LNCaP clone FGC (cell line): Measurements from ENCODE around the gene CYP27A1.

Source experiments
- DNase-seq: peaks from one replicate; pipeline ENCODE4 v3.0.0-alpha.2; 2011; ENCODE audit warnings: low read depth
- H3K4me3 ChIP-seq: 2 replicates; pipeline ENCODE4 v1.5.1; 2011; ENCODE audit warnings: mild to moderate bottlenecking, low read depth, low read length, control low read depth
- CTCF ChIP-seq: IDR thresholded peaks from 2 replicates; pipeline ENCODE4 v1.5.1; 2012; ENCODE audit warnings: mild to moderate bottlenecking; ENCODE audit not compliant: control insufficient read depth, insufficient read depth; ENCODE audit errors: extremely low read depth

Gene CYP27A1

DNA sequence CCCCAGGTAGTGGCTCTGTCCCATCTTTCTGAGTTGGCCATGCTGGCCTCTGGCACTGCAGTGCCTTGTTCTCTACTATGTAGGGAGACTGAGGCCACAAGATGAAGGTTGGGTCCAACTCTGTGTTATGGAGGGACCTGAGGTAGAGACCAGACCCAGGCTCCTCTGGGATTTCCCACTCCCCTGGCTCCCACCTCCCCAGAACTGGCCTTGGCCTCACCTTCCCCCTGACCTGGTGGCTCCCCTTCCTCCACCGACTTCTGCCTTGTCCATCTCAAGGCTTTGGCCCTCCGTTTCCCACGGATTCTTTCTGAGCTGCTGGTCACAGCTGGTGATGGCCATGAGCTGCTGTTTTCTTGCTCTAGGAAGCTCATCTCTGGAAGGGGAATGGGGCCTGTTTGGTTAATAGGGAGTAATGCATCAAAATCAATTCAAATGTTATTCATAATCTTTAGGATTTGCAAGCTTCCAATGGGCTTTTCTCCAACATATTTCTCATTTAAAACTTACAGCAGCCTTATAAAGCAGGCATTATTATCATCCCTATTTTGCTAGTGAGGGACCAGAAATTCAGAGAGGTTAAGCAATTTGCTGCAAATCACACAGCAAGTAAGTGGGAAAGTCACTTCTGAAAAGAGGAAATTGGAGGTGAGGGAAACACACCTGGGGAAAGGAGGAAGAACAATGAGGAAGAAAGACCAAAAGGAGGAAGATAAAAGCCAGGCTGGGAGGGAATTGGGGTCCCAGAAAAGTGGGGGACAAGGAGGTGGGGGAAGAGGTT lies 48.8 kb downstream of the CYP27A1 start:
- DNase-seq = no peak
- no peak overlapping the region for H3K4me3 ChIP-seq
- TF ChIP-seq CTCF = no peak

GRCh38 chr2:218831378-218831990 lies 49.5 kb downstream of the CYP27A1 start, which contains the start of gene PRKAG3:
TSS of gene PRKAG3 (minus strand) at chr2:218831803.
- DNase-seq = no peak
- H3K4me3 ChIP-seq = no peak within 1 kb of the TSS
- no peak for TF ChIP-seq CTCF

GRCh38 chr2:218832081-218832480 lies 50.1 kb downstream of the CYP27A1 start:
- TF ChIP-seq CTCF = no peak
- no peak overlapping the region for H3K4me3 ChIP-seq
- DNase-seq = no peak

DNA sequence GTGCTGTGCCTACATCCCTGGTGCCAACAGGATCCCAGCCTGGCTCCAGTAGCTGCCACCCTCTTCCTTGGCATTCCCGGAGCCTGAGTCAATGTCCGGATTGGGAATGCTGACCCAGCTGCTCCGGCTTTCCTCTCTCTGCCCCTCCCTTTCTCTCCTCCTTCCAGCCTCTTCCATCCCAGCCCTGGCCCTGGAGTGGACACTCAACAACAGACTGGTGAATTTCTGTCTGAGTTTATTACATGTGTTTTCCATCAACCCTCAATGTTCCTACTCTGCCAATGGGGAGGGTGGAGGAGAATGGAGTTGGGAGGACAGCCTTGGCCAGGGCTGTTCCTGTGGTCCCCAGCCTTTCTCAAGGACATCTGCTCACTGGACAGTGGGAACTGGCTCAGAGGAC lies 50.6 kb downstream of the CYP27A1 start:
- no peak for DNase-seq
- no peak overlapping the region for H3K4me3 ChIP-seq
- TF ChIP-seq CTCF = no peak

- no peak overlapping the region for H3K4me3 ChIP-seq
- no peak for TF ChIP-seq CTCF
- DNase-seq = no peak
These were observed 51.2 kb downstream of the CYP27A1 start for GRCh38 chr2:218833023-218833609.

DNA sequence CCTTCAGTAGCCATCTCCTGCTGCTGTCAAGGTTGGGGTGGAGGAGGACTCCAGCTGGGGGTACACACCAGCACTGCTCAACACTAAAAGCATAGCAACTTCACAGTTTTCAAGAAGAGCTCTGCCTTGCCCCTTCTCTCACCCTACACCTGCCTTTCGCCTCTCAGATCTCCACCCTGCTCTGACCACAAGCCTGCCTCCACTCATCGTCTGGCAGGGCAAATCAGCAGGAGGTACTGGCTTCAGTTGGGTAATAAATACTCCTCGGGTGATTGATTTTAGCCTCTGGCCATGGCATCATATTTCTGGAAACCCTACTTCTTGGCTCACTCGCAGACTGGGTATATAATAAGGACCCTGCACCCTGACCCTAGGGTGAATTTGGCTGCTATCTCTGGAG lies 52.7 kb downstream of the CYP27A1 start:
- H3K4me3 ChIP-seq = no peak overlapping the region
- no peak for TF ChIP-seq CTCF
- DNase-seq = no peak
